IMR-90 (cell line): ENCODE data around the gene LAMA4. TPM values are rescaled to one million over a fixed set of nuclear protein-coding genes. Genes with fewer than 3 reads are reported as not detected.
A peak's percentile ranks its signal among the peaks of the same experiment; 100 is the strongest.

Experiments used
- ATAC-seq: fragments of 200-7000 bp; cut with Tn5 transposase; 2 replicates; pipeline ENCODE4 v1.9.1; 2020; ENCODE audit warnings: low read depth, mild to moderate bottlenecking, moderate library complexity
- BruUV-seq: library from RNA; stranded (reverse); fragments of 400-500 nt; replicated peaks from 2 replicates; lab custom pipeline; 2021; lab: Mats Ljungman, UMichigan
- CTCF ChIA-PET: fragments of 300-600 bp; formaldehyde crosslinking; extraction: SDS; loops from one replicate; lab custom pipeline; 2021; ENCODE audit warnings: antibody characterized with exemption; lab: Yijun Ruan, JAX
- POLR2A ChIA-PET: fragments of 300-600 bp; sonication (Branson Sonifier 250); formaldehyde crosslinking; loops from one replicate; lab custom pipeline; 2022; ENCODE audit warnings: antibody characterized with exemption; ENCODE audit not compliant: unreplicated experiment; lab: Charles Lee
- DNase-seq: peaks from one replicate; pipeline ENCODE4 v3.0.0; 2013
- H2AFZ ChIP-seq: replicated peaks from 2 replicates; pipeline ENCODE3; 2013; ENCODE audit warnings: low read length, mild to moderate bottlenecking; ENCODE audit not compliant: poor library complexity
- H2AK5ac ChIP-seq: 2 replicates; pipeline ENCODE4 v1.6.1; 2013; ENCODE audit warnings: low read depth, low read length, inconsistent platforms
- H2AK9ac ChIP-seq: replicated peaks from 2 replicates; pipeline ENCODE3; 2013; ENCODE audit warnings: mild to moderate bottlenecking, low read depth, low read length, moderate library complexity; ENCODE audit not compliant: poor library complexity
- H2BK120ac ChIP-seq: 2 replicates; pipeline ENCODE4 v1.6.1; 2013; ENCODE audit warnings: low read depth, low read length, inconsistent platforms
- H2BK15ac ChIP-seq: 3 replicates; pipeline ENCODE4 v1.6.1; 2013; ENCODE audit warnings: low read depth, low read length, inconsistent platforms
- H2BK20ac ChIP-seq: 2 replicates; pipeline ENCODE4 v1.6.1; 2013; ENCODE audit warnings: low read depth, mild to moderate bottlenecking, inconsistent platforms, low read length, moderate library complexity
- H2BK5ac ChIP-seq: 2 replicates; pipeline ENCODE4 v1.6.1; 2013; ENCODE audit warnings: mild to moderate bottlenecking, low read depth, low read length, inconsistent platforms; ENCODE audit not compliant: poor library complexity, severe bottlenecking
- H3K14ac ChIP-seq: replicated peaks from 2 replicates; pipeline ENCODE4 v1.6.1; 2013; ENCODE audit warnings: low read depth, low read length, inconsistent platforms
- H3K18ac ChIP-seq: 2 replicates; pipeline ENCODE4 v1.6.1; 2013; ENCODE audit warnings: low read depth, low read length, control low read depth
- H3K23ac ChIP-seq: 2 replicates; pipeline ENCODE4 v1.6.1; 2013; ENCODE audit warnings: low read depth, low read length, inconsistent platforms
- H3K27ac ChIP-seq: 2 replicates; pipeline ENCODE4 v1.5.1; 2013; ENCODE audit warnings: mild to moderate bottlenecking, control low read depth, low read length; ENCODE audit not compliant: insufficient read depth
- H3K27me3 ChIP-seq: 2 replicates; pipeline ENCODE4 v1.6.1; 2013; ENCODE audit warnings: low read length; ENCODE audit not compliant: control insufficient read depth, insufficient read depth
- H3K36me3 ChIP-seq: 2 replicates; pipeline ENCODE4 v1.6.1; 2013; ENCODE audit warnings: low read length, mixed read lengths; ENCODE audit not compliant: control insufficient read depth, insufficient read depth
- H3K4ac ChIP-seq: 2 replicates; pipeline ENCODE4 v1.6.1; 2013; ENCODE audit warnings: low read depth, low read length, inconsistent platforms
- H3K4me1 ChIP-seq: 2 replicates; pipeline ENCODE4 v1.6.1; 2013; ENCODE audit warnings: low read length, mixed read lengths; ENCODE audit not compliant: control insufficient read depth, insufficient read depth
- H3K4me2 ChIP-seq: 2 replicates; pipeline ENCODE4 v1.6.1; 2013; ENCODE audit warnings: low read depth, mild to moderate bottlenecking, control low read depth, low read length, moderate library complexity
- H3K4me3 ChIP-seq: 2 replicates; pipeline ENCODE4 v1.5.1; 2013; ENCODE audit warnings: low read depth, mild to moderate bottlenecking, control low read depth, low read length, moderate library complexity; ENCODE audit not compliant: insufficient read depth
- H3K56ac ChIP-seq: 2 replicates; pipeline ENCODE4 v1.6.1; 2013; ENCODE audit warnings: low read length, inconsistent platforms; ENCODE audit not compliant: insufficient read depth; ENCODE audit errors: extremely low read depth
- H3K79me1 ChIP-seq, 2 experiments: 2 replicates each; pipeline ENCODE4 v1.6.1; 2013; ENCODE audit warnings: low read length in 2 of 2, inconsistent platforms in 1 of 2, low read depth in 1 of 2
- H3K9ac ChIP-seq: 2 replicates; pipeline ENCODE4 v1.6.1; 2013; ENCODE audit warnings: low read depth, low read length, control low read depth
- H3K9me1 ChIP-seq: 2 replicates; pipeline ENCODE4 v1.6.1; 2013; ENCODE audit warnings: low read length, inconsistent platforms; ENCODE audit not compliant: insufficient read depth
- H3K9me3 ChIP-seq: 2 replicates; pipeline ENCODE4 v1.6.1; 2013; ENCODE audit warnings: low read length; ENCODE audit not compliant: control insufficient read depth, insufficient read depth
- H4K20me1 ChIP-seq: 2 replicates; pipeline ENCODE4 v1.6.1; 2013; ENCODE audit warnings: low read length, inconsistent platforms; ENCODE audit not compliant: insufficient read depth
- H4K5ac ChIP-seq: 2 replicates; pipeline ENCODE4 v1.6.1; 2013; ENCODE audit warnings: mild to moderate bottlenecking, low read depth, low read length, control low read depth
- H4K8ac ChIP-seq, 2 experiments: 2 replicates each; pipeline ENCODE4 v1.6.1; 2013; ENCODE audit warnings: low read depth in 2 of 2, low read length in 2 of 2, control low read depth in 1 of 2, inconsistent platforms in 1 of 2
- H4K91ac ChIP-seq: 2 replicates; pipeline ENCODE4 v1.6.1; 2013; ENCODE audit warnings: low read depth, low read length, inconsistent platforms; ENCODE audit not compliant: insufficient read depth
- CEBPB ChIP-seq: IDR thresholded peaks from 2 replicates; pipeline ENCODE4 v1.6.1; 2012; ENCODE audit warnings: low read depth, low read length, improper control_type of control experiment
- NFE2L2 ChIP-seq: fragments of 150-350 bp; IDR thresholded peaks from 2 replicates; pipeline ENCODE4 v1.6.1; 2016; ENCODE audit warnings: low read depth, mild to moderate bottlenecking, low read length
- POLR2A ChIP-seq: IDR thresholded peaks from 2 replicates; pipeline ENCODE4 v1.6.1; 2012; ENCODE audit warnings: mild to moderate bottlenecking, low read depth, low read length
- RFX5 ChIP-seq: IDR thresholded peaks from 2 replicates; pipeline ENCODE4 v1.8.0; 2012; ENCODE audit warnings: low read depth, mild to moderate bottlenecking, low read length, moderate library complexity
- WGBS, 2 experiments: methylation state at CpG; one replicate each; pipeline versions ENCODE4 v1.1.5 to v1.1.7; 2013; ENCODE audit warnings: missing lambda C conversion rate in 2 of 2; ENCODE audit not compliant: insufficient read length in 1 of 2; ENCODE audit errors: extremely low coverage in 2 of 2; 5-methylcytosine and 5-hydroxymethylcytosine counted together
- dilution Hi-C: fragments of 300-500 bp; cut with HindIII; formaldehyde crosslinking; loops from one replicate; pipeline ENCODE4 v1.14.3; 2018; ENCODE audit warnings: low sequenced_read_pairs; ENCODE audit not compliant: unreplicated experiment
- in situ Hi-C: fragments of 300-500 bp; cut with MboI; formaldehyde crosslinking; loops from 3 replicates; pipeline ENCODE4 v1.14.3; 2019; ENCODE audit warnings: low sequenced_read_pairs, inconsistent platforms, mixed read lengths
- intact Hi-C: fragments of 100-400 bp; cut with micrococcal nuclease; formaldehyde crosslinking; loops from 2 replicates; pipeline ENCODE4 v1.10.0; 2022
- polyA plus RNA-seq, 3 experiments: library from polyadenylated mRNA; depleted of rRNA; stranded (reverse); fragments of >200 nt; gene quantifications; 2 replicates each; pipeline ENCODE4 v1.2.3, GENCODE V29; 2012; ENCODE audit warnings: low replicate concordance in 1 of 3
- total RNA-seq: library from RNA; depleted of rRNA; stranded (reverse); fragments of >200 nt; gene quantifications from 2 replicates; pipeline ENCODE4 v1.2.3, GENCODE V29; 2012
- TF ChIP-seq, protein P1 (sequence below): conservative IDR thresholded peaks from 2 replicates; pipeline ENCODE4 v1.5.1; 2012; ENCODE audit warnings: mild to moderate bottlenecking, low read depth, low read length, improper control_type of control experiment
- TF ChIP-seq, protein P2 (sequence below): fragments of 150-350 bp; IDR thresholded peaks from 2 replicates; pipeline ENCODE4 v1.6.1; 2017; ENCODE audit warnings: mild to moderate bottlenecking, antibody characterized with exemption, low read length, low read depth
- TF ChIP-seq, protein P3 (sequence below): fragments of 150-350 bp; IDR thresholded peaks from 2 replicates; pipeline ENCODE4 v1.6.1; 2016; ENCODE audit warnings: low read depth, mild to moderate bottlenecking, low read length, moderate library complexity, borderline replicate concordance

The LAMA4 gene
- total and polyA plus RNA-seq, 2 of the 4 experiments (the other 2 are of a cell fraction), result 33.9 to 35.8 TPM

- Histone ChIP-seq H4K91ac (peak overlapping the region; percentile 99), H2BK15ac (peak overlapping the region; percentile 97), H3K23ac (peak overlapping the region; percentile 100), H3K9me3 (no peaks in the 10 kb centered on the region), H3K36me3 (peaks cover 2% of the 10 kb centered on the region; the same call in 1 of the 2 replicates), H2AFZ (no peak overlapping the region), H2BK120ac (peak overlapping the region; percentile 99), H3K27ac (peak overlapping the region; percentile 100), H3K4ac (peak overlapping the region; percentile 98), H4K8ac (peak overlapping the region; percentile 97 to 98), H2AK5ac (peak overlapping the region; percentile 93), H3K4me1 (peaks cover 29% of the 10 kb centered on the region), H3K4me2 (peak overlapping the region; percentile 73), H3K56ac (peak overlapping the region; percentile 90), H3K79me1 (peaks cover 3 to 7% of the 10 kb centered on the region in 2 experiments; a peak in 2 of 4 replicates), H4K20me1 (no peaks in the 10 kb centered on the region), H2AK9ac (no peak overlapping the region), H4K5ac (peak overlapping the region; percentile 100), H2BK20ac (peak overlapping the region; percentile 99), H3K4me3 (no peak overlapping the region), H3K9ac (peak overlapping the region; percentile 89), H3K18ac (peak overlapping the region; percentile 100), H2BK5ac (peak overlapping the region; percentile 100), H3K14ac (peak overlapping the region; percentile 99), H3K27me3 (no peaks in the 10 kb centered on the region), H3K9me1 (peaks cover 7% of the 10 kb centered on the region)
- dilution Hi-C loops (no loop called here), in situ Hi-C loops (no loop called here), intact Hi-C loops (no loop called here)
- POLR2A ChIA-PET, result interaction anchor here (0.6 kb wide), 1 partner anchor 22 kb away, joined by 4 read pairs; no protein-coding TSS in a partner anchor
- peak; percentile 44 for ATAC-seq
- TF ChIP-seq, protein P1, sequence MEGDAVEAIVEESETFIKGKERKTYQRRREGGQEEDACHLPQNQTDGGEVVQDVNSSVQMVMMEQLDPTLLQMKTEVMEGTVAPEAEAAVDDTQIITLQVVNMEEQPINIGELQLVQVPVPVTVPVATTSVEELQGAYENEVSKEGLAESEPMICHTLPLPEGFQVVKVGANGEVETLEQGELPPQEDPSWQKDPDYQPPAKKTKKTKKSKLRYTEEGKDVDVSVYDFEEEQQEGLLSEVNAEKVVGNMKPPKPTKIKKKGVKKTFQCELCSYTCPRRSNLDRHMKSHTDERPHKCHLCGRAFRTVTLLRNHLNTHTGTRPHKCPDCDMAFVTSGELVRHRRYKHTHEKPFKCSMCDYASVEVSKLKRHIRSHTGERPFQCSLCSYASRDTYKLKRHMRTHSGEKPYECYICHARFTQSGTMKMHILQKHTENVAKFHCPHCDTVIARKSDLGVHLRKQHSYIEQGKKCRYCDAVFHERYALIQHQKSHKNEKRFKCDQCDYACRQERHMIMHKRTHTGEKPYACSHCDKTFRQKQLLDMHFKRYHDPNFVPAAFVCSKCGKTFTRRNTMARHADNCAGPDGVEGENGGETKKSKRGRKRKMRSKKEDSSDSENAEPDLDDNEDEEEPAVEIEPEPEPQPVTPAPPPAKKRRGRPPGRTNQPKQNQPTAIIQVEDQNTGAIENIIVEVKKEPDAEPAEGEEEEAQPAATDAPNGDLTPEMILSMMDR, result no peak
- TF ChIP-seq, protein P2, sequence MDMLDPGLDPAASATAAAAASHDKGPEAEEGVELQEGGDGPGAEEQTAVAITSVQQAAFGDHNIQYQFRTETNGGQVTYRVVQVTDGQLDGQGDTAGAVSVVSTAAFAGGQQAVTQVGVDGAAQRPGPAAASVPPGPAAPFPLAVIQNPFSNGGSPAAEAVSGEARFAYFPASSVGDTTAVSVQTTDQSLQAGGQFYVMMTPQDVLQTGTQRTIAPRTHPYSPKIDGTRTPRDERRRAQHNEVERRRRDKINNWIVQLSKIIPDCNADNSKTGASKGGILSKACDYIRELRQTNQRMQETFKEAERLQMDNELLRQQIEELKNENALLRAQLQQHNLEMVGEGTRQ, result no peak
- TF ChIP-seq POLR2A, result no peak
- TF ChIP-seq RFX5, result peak; percentile 18; the same call in 1 of the 2 replicates
- TF ChIP-seq, protein P3, sequence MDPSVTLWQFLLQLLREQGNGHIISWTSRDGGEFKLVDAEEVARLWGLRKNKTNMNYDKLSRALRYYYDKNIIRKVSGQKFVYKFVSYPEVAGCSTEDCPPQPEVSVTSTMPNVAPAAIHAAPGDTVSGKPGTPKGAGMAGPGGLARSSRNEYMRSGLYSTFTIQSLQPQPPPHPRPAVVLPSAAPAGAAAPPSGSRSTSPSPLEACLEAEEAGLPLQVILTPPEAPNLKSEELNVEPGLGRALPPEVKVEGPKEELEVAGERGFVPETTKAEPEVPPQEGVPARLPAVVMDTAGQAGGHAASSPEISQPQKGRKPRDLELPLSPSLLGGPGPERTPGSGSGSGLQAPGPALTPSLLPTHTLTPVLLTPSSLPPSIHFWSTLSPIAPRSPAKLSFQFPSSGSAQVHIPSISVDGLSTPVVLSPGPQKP, result no peak
- peak; percentile 94 for TF ChIP-seq CEBPB
- TF ChIP-seq NFE2L2, result peak; percentile 2; the same call in 1 of the 2 replicates
- TSS peak; percentile 66 for BruUV-seq
- DNase-seq, result peak; percentile 92
- CTCF ChIA-PET, result interaction anchor here (1.0 to 1.1 kb wide), 2 partner anchors 8 to 13 kb away, joined by 4 to 5 read pairs; no protein-coding TSS in a partner anchor
- WGBS, 2 experiments, result 13% methylated on average over 1 of the region's 3 CpGs; no CpG with 5 or more reads in 1 of the 2 experiments
These were observed 31.1 kb downstream of the LAMA4 start for GRCh38 chr6:112223070-112223861.
